Measurements from ENCODE around the gene DLG5. TPM values are rescaled to one million over a fixed set of nuclear protein-coding genes. Genes with fewer than 3 reads are reported as not detected.

Gene DLG5
- total and polyA plus RNA-seq, 4 donors: 1.2 to 7.1 (median 4.6) TPM

DNA sequence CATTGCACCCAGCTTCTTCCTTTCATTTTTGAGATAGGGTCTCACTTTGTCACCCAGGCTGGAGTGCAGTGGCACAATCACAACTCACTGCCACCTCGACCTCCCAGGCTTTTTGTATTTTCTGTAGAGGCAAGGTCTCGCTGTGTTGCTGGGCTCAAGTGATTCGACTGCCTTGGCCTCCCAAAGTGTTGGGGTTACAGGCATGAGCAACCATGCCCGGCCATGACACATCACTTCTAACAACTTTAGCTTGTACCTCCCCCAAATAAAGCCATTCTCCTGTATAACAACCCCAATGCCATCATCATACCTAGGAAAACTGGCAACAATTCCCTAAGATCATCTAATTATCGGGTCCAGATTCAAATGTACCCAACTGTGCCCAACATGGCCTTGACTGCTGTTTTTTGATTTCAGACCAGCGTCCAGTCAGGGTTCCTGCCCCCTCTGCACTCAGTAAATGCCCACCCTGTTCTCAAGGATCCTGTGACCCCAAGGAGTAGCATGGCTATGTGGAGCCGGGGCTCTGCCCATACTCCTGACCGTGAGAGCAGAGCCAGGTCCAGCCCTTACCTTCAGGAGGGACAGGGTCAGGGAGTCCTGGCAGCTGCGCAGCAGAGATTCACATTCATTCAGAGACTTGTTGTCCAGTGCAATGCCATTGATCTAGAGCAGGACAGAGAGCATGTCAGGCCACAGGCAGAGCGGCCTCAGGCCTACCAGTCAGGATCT lies 102.6 kb downstream of the DLG5 start:
- no peak overlapping the region for H3K9ac ChIP-seq (ENCODE audit: low read depth in 1 of 2, low read length in 2 of 2)
- no peak for DNase-seq (ENCODE audit: low spot score)
- whole genome bisulfite sequencing: 97% methylated on average over 10 of the region's 10 CpGs
- peaks cover 3 to 25% (median 10%) of the 10 kb centered on the region in 4 donors for H3K36me3 ChIP-seq (ENCODE audit: control insufficient read depth in 4 of 4, insufficient read depth in 3 of 4, low read depth in 1 of 4, low read length in 3 of 4)
- no peak overlapping the region for H3K27ac ChIP-seq (ENCODE audit: low read depth in 1 of 2, low read length in 2 of 2)
- TF ChIP-seq, protein P1, sequence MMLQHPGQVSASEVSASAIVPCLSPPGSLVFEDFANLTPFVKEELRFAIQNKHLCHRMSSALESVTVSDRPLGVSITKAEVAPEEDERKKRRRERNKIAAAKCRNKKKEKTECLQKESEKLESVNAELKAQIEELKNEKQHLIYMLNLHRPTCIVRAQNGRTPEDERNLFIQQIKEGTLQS (IDR thresholded peaks at IDR 0.05): no peak
- TF ChIP-seq TAF1 (conservative IDR thresholded peaks at IDR 0.05) (no peak), RAD21 (IDR thresholded peaks at IDR 0.05) (no peak), FOXA2 (IDR thresholded peaks at IDR 0.05) (no peak), HNF4A (conservative IDR thresholded peaks at IDR 0.05) (no peak), RXRA (IDR thresholded peaks at IDR 0.05) (no peak), JUND (IDR thresholded peaks at IDR 0.05) (no peak), HNF4G (IDR thresholded peaks at IDR 0.05) (no peak), EGR1 (IDR thresholded peaks at IDR 0.05; ENCODE audit: low read depth in 2 of 2) (no peak), YY1 (IDR thresholded peaks at IDR 0.05) (no peak)
- TF ChIP-seq, protein P2, sequence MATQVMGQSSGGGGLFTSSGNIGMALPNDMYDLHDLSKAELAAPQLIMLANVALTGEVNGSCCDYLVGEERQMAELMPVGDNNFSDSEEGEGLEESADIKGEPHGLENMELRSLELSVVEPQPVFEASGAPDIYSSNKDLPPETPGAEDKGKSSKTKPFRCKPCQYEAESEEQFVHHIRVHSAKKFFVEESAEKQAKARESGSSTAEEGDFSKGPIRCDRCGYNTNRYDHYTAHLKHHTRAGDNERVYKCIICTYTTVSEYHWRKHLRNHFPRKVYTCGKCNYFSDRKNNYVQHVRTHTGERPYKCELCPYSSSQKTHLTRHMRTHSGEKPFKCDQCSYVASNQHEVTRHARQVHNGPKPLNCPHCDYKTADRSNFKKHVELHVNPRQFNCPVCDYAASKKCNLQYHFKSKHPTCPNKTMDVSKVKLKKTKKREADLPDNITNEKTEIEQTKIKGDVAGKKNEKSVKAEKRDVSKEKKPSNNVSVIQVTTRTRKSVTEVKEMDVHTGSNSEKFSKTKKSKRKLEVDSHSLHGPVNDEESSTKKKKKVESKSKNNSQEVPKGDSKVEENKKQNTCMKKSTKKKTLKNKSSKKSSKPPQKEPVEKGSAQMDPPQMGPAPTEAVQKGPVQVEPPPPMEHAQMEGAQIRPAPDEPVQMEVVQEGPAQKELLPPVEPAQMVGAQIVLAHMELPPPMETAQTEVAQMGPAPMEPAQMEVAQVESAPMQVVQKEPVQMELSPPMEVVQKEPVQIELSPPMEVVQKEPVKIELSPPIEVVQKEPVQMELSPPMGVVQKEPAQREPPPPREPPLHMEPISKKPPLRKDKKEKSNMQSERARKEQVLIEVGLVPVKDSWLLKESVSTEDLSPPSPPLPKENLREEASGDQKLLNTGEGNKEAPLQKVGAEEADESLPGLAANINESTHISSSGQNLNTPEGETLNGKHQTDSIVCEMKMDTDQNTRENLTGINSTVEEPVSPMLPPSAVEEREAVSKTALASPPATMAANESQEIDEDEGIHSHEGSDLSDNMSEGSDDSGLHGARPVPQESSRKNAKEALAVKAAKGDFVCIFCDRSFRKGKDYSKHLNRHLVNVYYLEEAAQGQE (IDR thresholded peaks at IDR 0.05): no peak
- TF ChIP-seq, protein P3, sequence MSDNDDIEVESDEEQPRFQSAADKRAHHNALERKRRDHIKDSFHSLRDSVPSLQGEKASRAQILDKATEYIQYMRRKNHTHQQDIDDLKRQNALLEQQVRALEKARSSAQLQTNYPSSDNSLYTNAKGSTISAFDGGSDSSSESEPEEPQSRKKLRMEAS (IDR thresholded peaks at IDR 0.05): no peak
- no peaks in the 10 kb centered on the region for H3K9me3 ChIP-seq (ENCODE audit: control insufficient read depth in 4 of 4, low read length in 3 of 4)
- no peaks in the 10 kb centered on the region for H3K4me1 ChIP-seq (ENCODE audit: control insufficient read depth in 4 of 4, insufficient read depth in 4 of 4, low read length in 3 of 4)
- no peaks in the 10 kb centered on the region for H3K27me3 ChIP-seq (ENCODE audit: control insufficient read depth in 4 of 4, insufficient read depth in 4 of 4, low read length in 3 of 4)
- H3K4me3 ChIP-seq (ENCODE audit: low read depth in 1 of 3, low read length in 3 of 3): no peak overlapping the region

DNA sequence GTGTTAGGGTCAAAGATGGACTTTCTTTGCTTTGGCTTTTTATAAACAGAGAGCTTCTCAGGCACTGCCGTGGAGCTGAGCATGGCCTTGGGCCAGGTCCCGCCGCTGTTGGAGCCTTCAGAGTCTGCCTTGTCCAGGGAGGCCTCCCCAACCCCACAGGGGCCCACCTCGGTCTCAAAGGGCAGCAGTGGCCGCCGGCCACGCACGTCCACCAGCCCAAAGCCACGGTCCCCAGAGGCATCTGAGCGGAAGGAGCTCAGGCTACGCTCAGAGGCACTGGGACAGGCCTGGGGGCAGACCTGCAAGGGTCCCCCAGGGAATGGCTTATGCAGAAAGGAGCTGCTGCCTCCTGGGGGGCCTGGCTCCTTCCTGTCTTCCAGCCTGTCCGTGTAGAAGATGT lies 105.0 kb downstream of the DLG5 start:
- Histone ChIP-seq H3K4me1 (ENCODE audit: control insufficient read depth in 4 of 4, insufficient read depth in 4 of 4, low read length in 3 of 4) (no peaks in the 10 kb centered on the region), H3K36me3 (ENCODE audit: control insufficient read depth in 4 of 4, insufficient read depth in 3 of 4, low read depth in 1 of 4, low read length in 3 of 4) (peaks cover 2 to 43% (median 17%) of the 10 kb centered on the region in 4 donors), H3K27ac (ENCODE audit: low read depth in 1 of 2, low read length in 2 of 2) (no peak overlapping the region), H3K9me3 (ENCODE audit: control insufficient read depth in 4 of 4, low read length in 3 of 4) (no peaks in the 10 kb centered on the region), H3K9ac (ENCODE audit: low read depth in 1 of 2, low read length in 2 of 2) (no peak overlapping the region), H3K4me3 (ENCODE audit: low read depth in 1 of 3, low read length in 3 of 3) (no peak overlapping the region), H3K27me3 (ENCODE audit: control insufficient read depth in 4 of 4, insufficient read depth in 4 of 4, low read length in 3 of 4) (no peaks in the 10 kb centered on the region)
- DNase-seq (ENCODE audit: low spot score): no peak
- TF ChIP-seq FOXA1 (IDR thresholded peaks at IDR 0.05) (no peak), HNF4A (conservative IDR thresholded peaks at IDR 0.05) (no peak), JUND (IDR thresholded peaks at IDR 0.05) (no peak), NR2F2 (IDR thresholded peaks at IDR 0.05) (no peak)
- TF ChIP-seq, protein P4, sequence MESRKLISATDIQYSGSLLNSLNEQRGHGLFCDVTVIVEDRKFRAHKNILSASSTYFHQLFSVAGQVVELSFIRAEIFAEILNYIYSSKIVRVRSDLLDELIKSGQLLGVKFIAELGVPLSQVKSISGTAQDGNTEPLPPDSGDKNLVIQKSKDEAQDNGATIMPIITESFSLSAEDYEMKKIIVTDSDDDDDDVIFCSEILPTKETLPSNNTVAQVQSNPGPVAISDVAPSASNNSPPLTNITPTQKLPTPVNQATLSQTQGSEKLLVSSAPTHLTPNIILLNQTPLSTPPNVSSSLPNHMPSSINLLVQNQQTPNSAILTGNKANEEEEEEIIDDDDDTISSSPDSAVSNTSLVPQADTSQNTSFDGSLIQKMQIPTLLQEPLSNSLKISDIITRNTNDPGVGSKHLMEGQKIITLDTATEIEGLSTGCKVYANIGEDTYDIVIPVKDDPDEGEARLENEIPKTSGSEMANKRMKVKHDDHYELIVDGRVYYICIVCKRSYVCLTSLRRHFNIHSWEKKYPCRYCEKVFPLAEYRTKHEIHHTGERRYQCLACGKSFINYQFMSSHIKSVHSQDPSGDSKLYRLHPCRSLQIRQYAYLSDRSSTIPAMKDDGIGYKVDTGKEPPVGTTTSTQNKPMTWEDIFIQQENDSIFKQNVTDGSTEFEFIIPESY (IDR thresholded peaks at IDR 0.05): no peak
- TF ChIP-seq, protein P2 (IDR thresholded peaks at IDR 0.05): no peak
- TF ChIP-seq, protein P3 (IDR thresholded peaks at IDR 0.05): no peak
- WGBS: 94% methylated on average over 12 of the region's 12 CpGs
